IPS-18a (cell line): ENCODE measurements around the gene TGM2.

Experiments used
- H3K27ac ChIP-seq: one replicate; pipeline ENCODE4 v1.5.1; 2013; ENCODE audit warnings: low read length
- H3K27me3 ChIP-seq: one replicate; pipeline ENCODE4 v1.6.1; 2013; ENCODE audit warnings: mild to moderate bottlenecking, low read length; ENCODE audit not compliant: control insufficient read depth, insufficient read depth
- H3K36me3 ChIP-seq: one replicate; pipeline ENCODE4 v1.6.1; 2013; ENCODE audit warnings: low read depth, low read length; ENCODE audit not compliant: control insufficient read depth
- H3K4me1 ChIP-seq: one replicate; pipeline ENCODE4 v1.6.1; 2013; ENCODE audit warnings: low read depth, low read length; ENCODE audit not compliant: control insufficient read depth
- H3K4me3 ChIP-seq: one replicate; pipeline ENCODE4 v1.5.1; 2013; ENCODE audit warnings: low read length
- H3K9ac ChIP-seq: one replicate; pipeline ENCODE4 v1.6.1; 2013; ENCODE audit warnings: mild to moderate bottlenecking, low read length, moderate library complexity
- H3K9me3 ChIP-seq: one replicate; pipeline ENCODE4 v1.6.1; 2013; ENCODE audit warnings: low read depth, low read length; ENCODE audit not compliant: control insufficient read depth

TGM2 gene

GRCh38 chr20:38082894-38083293 is 82.2 kb downstream of the TGM2 start:
- Histone ChIP-seq H3K9ac (no peak overlapping the region), H3K9me3 (no peaks in the 10 kb centered on the region), H3K4me3 (no peak overlapping the region), H3K27ac (no peak overlapping the region), H3K27me3 (no peaks in the 10 kb centered on the region), H3K36me3 (peaks cover 12% of the 10 kb centered on the region), H3K4me1 (no peaks in the 10 kb centered on the region)

- no peak overlapping the region for H3K9ac ChIP-seq
- H3K9me3 ChIP-seq, result no peaks in the 10 kb centered on the region
- no peak overlapping the region for H3K27ac ChIP-seq
- no peaks in the 10 kb centered on the region for H3K4me1 ChIP-seq
- no peak overlapping the region for H3K4me3 ChIP-seq
- peaks cover 11% of the 10 kb centered on the region for H3K36me3 ChIP-seq
- no peaks in the 10 kb centered on the region for H3K27me3 ChIP-seq
These were observed 83.5 kb downstream of the TGM2 start for GRCh38 chr20:38081575-38081974.

GRCh38 chr20:38079353-38079752 is 85.7 kb downstream of the TGM2 start:
- Histone ChIP-seq H3K9me3 (no peaks in the 10 kb centered on the region), H3K9ac (no peak overlapping the region), H3K4me1 (no peaks in the 10 kb centered on the region), H3K4me3 (no peak overlapping the region), H3K27ac (no peak overlapping the region), H3K36me3 (peaks cover 8% of the 10 kb centered on the region), H3K27me3 (no peaks in the 10 kb centered on the region)

- Histone ChIP-seq H3K9ac (no peak overlapping the region), H3K4me3 (no peak overlapping the region), H3K9me3 (no peaks in the 10 kb centered on the region), H3K4me1 (no peaks in the 10 kb centered on the region), H3K27me3 (no peaks in the 10 kb centered on the region), H3K36me3 (peaks cover 8% of the 10 kb centered on the region), H3K27ac (no peak overlapping the region)
These were observed 87.0 kb downstream of the TGM2 start for GRCh38 chr20:38078084-38078483.
